Muscle of leg (tissue), 11 donors: Measurements from ENCODE around the gene MICU1. TPM values are rescaled to one million over a fixed set of nuclear protein-coding genes. Genes with fewer than 3 reads are reported as not detected.
"Not testable (repeated sequence)": the region's sequence is repeated elsewhere in the genome, so short reads cannot be mapped to it uniquely, and the experiment has no call there.

Experiments
- DNase-seq: peaks from one replicate; pipeline ENCODE4 v3.0.0; 2013
- H3K27ac ChIP-seq: one replicate; pipeline ENCODE4 v1.5.1; 2013; ENCODE audit warnings: mild to moderate bottlenecking, low read length, control low read depth
- H3K27me3 ChIP-seq: one replicate; pipeline ENCODE4 v1.6.1; 2013; ENCODE audit warnings: low read length; ENCODE audit not compliant: control insufficient read depth, insufficient read depth
- H3K36me3 ChIP-seq: one replicate; pipeline ENCODE4 v1.6.1; 2013; ENCODE audit warnings: low read length; ENCODE audit not compliant: control insufficient read depth, insufficient read depth
- H3K4me1 ChIP-seq: one replicate; pipeline ENCODE4 v1.6.1; 2013; ENCODE audit warnings: low read length; ENCODE audit not compliant: control insufficient read depth, insufficient read depth
- H3K4me3 ChIP-seq: one replicate; pipeline ENCODE4 v1.5.1; 2013; ENCODE audit warnings: low read length, control low read depth
- H3K9me3 ChIP-seq: replicated peaks from 2 replicates; pipeline ENCODE4 v1.6.1; 2013; ENCODE audit warnings: low read depth, low read length; ENCODE audit not compliant: control insufficient read depth
- WGBS: methylation state at CpG from one replicate; pipeline ENCODE4 v1.1.5; 2013; ENCODE audit warnings: missing lambda C conversion rate; ENCODE audit not compliant: insufficient coverage; 5-methylcytosine and 5-hydroxymethylcytosine counted together
- polyA plus RNA-seq, 8 donors: library from polyadenylated mRNA; unstranded; fragments of 120-200 nt; gene quantifications; one replicate each; pipeline versions ENCODE4 v1.2.1 to v1.2.3, GENCODE V29; 2013; ENCODE audit warnings: inconsistent platforms in 1 of 8, low replicate concordance in 1 of 8; ENCODE audit not compliant: insufficient read length in 8 of 8, insufficient read depth in 1 of 8
- total RNA-seq: library from RNA; stranded (reverse); fragments of 120-200 nt; gene quantifications from one replicate; pipeline ENCODE4 v1.2.4, GENCODE V29; 2013

The MICU1 gene
- total and polyA plus RNA-seq, 9 donors = 67.7 to 129 (median 81.6) TPM

GRCh38 chr10:72388062-72388461, 237.8 kb downstream of the MICU1 start:
- Histone ChIP-seq H3K27ac (no peak overlapping the region), H3K9me3 (no peaks in the 10 kb centered on the region), H3K4me1 (no peaks in the 10 kb centered on the region), H3K27me3 (no peaks in the 10 kb centered on the region), H3K36me3 (no peaks in the 10 kb centered on the region), H3K4me3 (no peak overlapping the region)
- no peak for DNase-seq
- no CpG with 5 or more reads among the region's 5 CpGs for WGBS

GRCh38 chr10:72386916-72387586, 238.8 kb downstream of the MICU1 start:
- Histone ChIP-seq H3K4me3 (no peak overlapping the region), H3K4me1 (no peaks in the 10 kb centered on the region)

DNA sequence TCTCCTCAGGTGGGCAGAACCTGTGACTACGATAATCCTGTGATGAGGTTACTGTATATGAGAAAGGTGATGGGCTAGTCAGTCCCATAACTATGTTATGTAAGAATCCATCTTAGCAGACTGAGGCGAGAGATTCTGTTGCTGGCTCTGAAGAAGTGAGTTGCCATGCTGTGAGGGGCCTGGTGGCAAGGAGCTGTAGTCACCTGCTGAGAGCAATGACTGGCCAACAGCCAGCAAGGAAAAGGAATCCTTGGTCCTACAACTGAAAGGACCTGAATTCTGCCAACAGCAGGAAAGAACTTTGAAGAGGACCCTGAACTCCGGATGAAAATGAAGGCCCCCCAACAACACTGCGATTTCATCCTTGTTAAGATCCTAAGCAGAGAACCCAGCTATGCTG, 240.2 kb downstream of the MICU1 start:
- H3K4me1 ChIP-seq = no peaks in the 10 kb centered on the region
- H3K9me3 ChIP-seq = no peaks in the 10 kb centered on the region
- no peak for DNase-seq
- 86% methylated on average over 1 of the region's 4 CpGs for WGBS
- no peaks in the 10 kb centered on the region for H3K27me3 ChIP-seq
- H3K36me3 ChIP-seq = no peaks in the 10 kb centered on the region
- no peak overlapping the region for H3K4me3 ChIP-seq
- no peak overlapping the region for H3K27ac ChIP-seq

More at GRCh38 chr10:72386916-72387586, 238.8 kb downstream of the MICU1 start:
- Histone ChIP-seq H3K9me3 (no peaks in the 10 kb centered on the region), H3K27me3 (no peaks in the 10 kb centered on the region), H3K27ac (no peak overlapping the region), H3K36me3 (no peaks in the 10 kb centered on the region)
- no peak for DNase-seq
- WGBS = no CpG with 5 or more reads among the region's 3 CpGs

- 83% methylated on average over 2 of the region's 7 CpGs for WGBS
- not testable (repeated sequence) for H3K27ac ChIP-seq
Observed at GRCh38 chr10:72384982-72385381, 240.9 kb downstream of the MICU1 start.

DNA sequence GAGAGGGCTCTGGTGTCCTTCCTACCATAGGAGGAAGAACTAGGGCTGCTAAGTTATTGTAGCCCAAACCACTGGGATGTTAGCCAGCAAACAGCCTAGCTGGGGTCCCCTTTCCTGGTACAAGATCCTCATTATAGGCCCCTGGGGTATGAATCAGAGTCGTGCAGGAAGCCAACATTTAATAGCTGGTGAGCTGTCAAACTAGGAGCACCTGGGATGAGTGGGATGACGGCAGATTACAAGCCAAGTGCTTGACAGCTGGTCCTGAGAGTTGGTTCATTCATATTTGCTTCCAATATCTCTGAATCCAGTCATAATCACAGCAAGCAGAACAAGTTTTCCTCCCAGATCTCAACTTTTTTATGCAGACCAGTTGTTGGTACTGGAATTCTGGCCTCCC, 246.1 kb downstream of the MICU1 start:
- H3K4me1 ChIP-seq = no peaks in the 10 kb centered on the region
- WGBS = no CpG with 5 or more reads among the region's 2 CpGs
- peaks cover 8% of the 10 kb centered on the region for H3K36me3 ChIP-seq
- no peaks in the 10 kb centered on the region for H3K9me3 ChIP-seq
- H3K4me3 ChIP-seq = no peak overlapping the region
- DNase-seq = no peak
- H3K27me3 ChIP-seq = no peaks in the 10 kb centered on the region
- no peak overlapping the region for H3K27ac ChIP-seq

More at GRCh38 chr10:72384982-72385381, 240.9 kb downstream of the MICU1 start:
- not testable (repeated sequence) for H3K4me3 ChIP-seq, H3K27me3 ChIP-seq, H3K9me3 ChIP-seq, H3K36me3 ChIP-seq, DNase-seq, H3K4me1 ChIP-seq

DNA sequence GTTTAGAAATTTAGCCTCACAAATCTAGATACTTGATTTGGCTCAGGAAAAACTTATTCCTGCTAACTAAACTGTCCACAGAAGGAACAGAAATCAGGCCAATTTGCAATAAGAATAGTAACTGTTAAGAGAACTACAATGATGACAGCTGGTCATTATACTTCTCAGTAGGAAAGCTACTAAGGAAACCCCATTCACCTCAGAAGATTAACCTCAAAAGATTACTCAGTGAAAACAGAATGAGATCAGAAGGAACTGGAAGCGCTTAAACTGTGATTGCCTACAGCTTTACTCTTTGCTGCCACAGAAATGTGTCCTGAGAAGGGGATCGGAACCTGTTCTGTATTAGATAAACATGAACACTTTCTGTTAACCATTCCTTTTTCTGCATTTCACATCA, 246.8 kb downstream of the MICU1 start:
- H3K27me3 ChIP-seq = no peaks in the 10 kb centered on the region
- H3K27ac ChIP-seq = no peak overlapping the region
- 67% methylated on average over 1 of the region's 2 CpGs for WGBS
- H3K36me3 ChIP-seq = peaks cover 10% of the 10 kb centered on the region
- H3K4me1 ChIP-seq = no peaks in the 10 kb centered on the region
- H3K4me3 ChIP-seq = no peak overlapping the region
- H3K9me3 ChIP-seq = no peaks in the 10 kb centered on the region
- DNase-seq = no peak

- H3K9me3 ChIP-seq = no peaks in the 10 kb centered on the region
- 86% methylated on average over 1 of the region's 5 CpGs for WGBS
- H3K36me3 ChIP-seq = peaks cover 24% of the 10 kb centered on the region
- H3K4me3 ChIP-seq = no peak overlapping the region
- H3K4me1 ChIP-seq = no peaks in the 10 kb centered on the region
- H3K27ac ChIP-seq = no peak overlapping the region
- H3K27me3 ChIP-seq = no peaks in the 10 kb centered on the region
- no peak for DNase-seq
Observed at GRCh38 chr10:72375585-72375984, 250.3 kb downstream of the MICU1 start.

- Histone ChIP-seq H3K27ac (no peak overlapping the region), H3K4me3 (no peak overlapping the region), H3K36me3 (peaks cover 24% of the 10 kb centered on the region), H3K9me3 (no peaks in the 10 kb centered on the region), H3K4me1 (no peaks in the 10 kb centered on the region), H3K27me3 (no peaks in the 10 kb centered on the region)
- 83% methylated on average over 2 of the region's 3 CpGs for WGBS
- no peak for DNase-seq
Observed at GRCh38 chr10:72375173-72375572, 250.7 kb downstream of the MICU1 start.

GRCh38 chr10:72370201-72370722, 255.6 kb downstream of the MICU1 start:
- no peaks in the 10 kb centered on the region for H3K9me3 ChIP-seq
- no peaks in the 10 kb centered on the region for H3K27me3 ChIP-seq
- H3K4me3 ChIP-seq = no peak overlapping the region
- peaks cover 40% of the 10 kb centered on the region for H3K36me3 ChIP-seq
- DNase-seq = no peak
- H3K4me1 ChIP-seq = no peaks in the 10 kb centered on the region
- no peak overlapping the region for H3K27ac ChIP-seq

DNA sequence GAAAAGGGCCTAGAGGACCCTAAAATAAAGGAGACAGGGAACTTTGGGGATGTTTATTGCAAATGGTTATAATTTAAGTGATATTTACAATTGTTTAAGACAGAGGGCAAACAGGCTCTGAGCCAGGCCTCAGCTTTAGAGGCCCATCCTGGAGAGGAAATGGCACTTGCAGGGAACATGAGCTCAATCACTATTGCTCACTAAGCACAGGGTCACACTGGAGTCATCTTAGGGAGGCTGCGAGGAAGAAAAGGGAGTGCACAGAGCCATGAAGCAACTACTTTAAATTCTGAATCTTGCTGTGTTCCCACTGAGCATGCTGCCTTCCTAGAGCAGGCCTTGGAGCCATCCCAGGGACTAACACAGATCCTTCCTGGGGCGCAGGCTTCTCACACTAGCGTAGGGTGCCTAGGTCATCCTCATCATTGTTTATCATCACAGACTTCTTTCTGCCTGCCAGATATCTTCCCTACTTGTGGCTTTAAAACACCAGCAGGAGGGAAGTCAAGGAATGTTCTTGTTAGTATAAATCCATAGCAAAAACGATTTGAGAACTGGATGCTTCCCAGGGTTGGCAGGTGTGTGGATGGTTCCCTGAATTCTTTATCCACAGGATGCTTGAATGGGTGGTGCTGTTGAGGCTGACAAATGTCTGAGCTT, 258.4 kb downstream of the MICU1 start:
- H3K4me3 ChIP-seq = no peak overlapping the region
- WGBS = 35% methylated on average over 2 of the region's 4 CpGs
- peaks cover 9% of the 10 kb centered on the region for H3K4me1 ChIP-seq
- no peak for DNase-seq
- no peaks in the 10 kb centered on the region for H3K9me3 ChIP-seq
- H3K36me3 ChIP-seq = peaks cover 38% of the 10 kb centered on the region
- no peak overlapping the region for H3K27ac ChIP-seq
- no peaks in the 10 kb centered on the region for H3K27me3 ChIP-seq
